ENCODE data around the gene CD247. TPM values are rescaled to one million over a fixed set of nuclear protein-coding genes. Genes with fewer than 3 reads are reported as not detected.

CD247 gene
- total and polyA plus RNA-seq, 2 of the 13 experiments (the other 11 are each of a cell fraction or from before 2014, with no cell fraction given) = 0.20 TPM; not detected in 1

DNA sequence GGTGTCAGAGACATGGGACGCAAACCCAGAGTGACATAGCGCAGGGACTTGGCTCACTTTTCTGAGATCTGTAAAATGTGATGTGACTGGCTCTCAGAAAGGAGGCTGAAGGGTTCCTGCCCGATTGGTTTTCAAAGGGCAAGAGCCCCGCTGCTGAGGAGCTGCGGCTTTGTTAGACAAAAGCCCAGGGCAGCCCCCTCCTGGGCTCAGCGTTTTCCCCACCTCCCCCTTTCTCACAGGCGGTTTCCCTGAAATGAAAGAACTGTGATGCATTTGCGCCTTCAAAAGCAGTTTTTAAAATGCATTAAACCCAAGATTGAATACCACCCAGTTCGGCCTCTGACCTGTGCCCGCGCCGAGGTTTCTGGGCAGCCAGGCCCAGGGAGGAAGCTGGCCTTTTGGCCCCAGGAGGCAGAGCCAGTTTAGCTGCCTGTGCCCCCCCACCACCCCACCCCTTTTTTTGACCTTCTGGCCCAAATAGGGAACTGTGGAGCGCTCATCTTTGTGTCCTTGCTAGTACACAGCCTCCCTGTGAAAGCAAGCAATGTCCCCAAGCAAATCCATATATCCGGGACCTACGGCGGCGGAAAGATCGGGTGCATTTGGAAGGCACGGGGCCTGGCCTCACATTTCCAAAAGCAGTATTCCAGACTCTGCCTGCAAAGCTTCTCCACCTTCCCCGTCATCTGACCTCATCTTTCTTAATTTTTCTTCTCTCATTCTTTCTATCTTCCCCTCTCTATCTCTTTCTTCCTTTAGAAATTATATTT lies 28.6 kb downstream of the CD247 start:
- no TSS peak for BruUV-seq (replicated peaks)
- ATAC-seq (no peak), FAIRE-seq (no peak), DNase-seq (ENCODE audit: low spot score) (no peak)
- Histone ChIP-seq H3K79me2 (ENCODE audit: insufficient read depth, low read length) (no peaks in the 10 kb centered on the region), H3K4me3 (replicated peaks in 1 of 3; ENCODE audit: insufficient read depth in 1 of 3, low read depth in 2 of 3, low read length in 3 of 3) (no peak overlapping the region), H4K20me1 (ENCODE audit: insufficient read depth, low read length) (no peaks in the 10 kb centered on the region), H3K4me1 (ENCODE audit: insufficient read depth, low read length) (no peaks in the 10 kb centered on the region; the same call in 1 of the 2 replicates), H2AFZ (ENCODE audit: low read length) (no peak overlapping the region), H3K9ac (ENCODE audit: insufficient read depth, low read depth, low read length) (no peak overlapping the region), H3K27ac (ENCODE audit: extremely low read length, insufficient read depth, low read length) (no peak overlapping the region), H3K9me3 (ENCODE audit: low read length) (no peaks in the 10 kb centered on the region), H3K36me3 (replicated peaks in 1 of 2; ENCODE audit: control insufficient read depth in 1 of 2, insufficient read depth in 2 of 2, low read length in 2 of 2) (no peaks in the 10 kb centered on the region), H3K27me3 (ENCODE audit: control insufficient read depth in 1 of 2, insufficient read depth in 2 of 2, low read length in 2 of 2) (peaks cover under 1 to 21% of the 10 kb centered on the region in 2 experiments; a peak in 4 of 5 replicates), H3K4me2 (ENCODE audit: low read depth, low read length) (no peak overlapping the region)
- 59% methylated on average over 18 of the region's 20 CpGs for WGBS (ENCODE audit: low lambda C conversion rate)
- intact Hi-C loops (cut with micrococcal nuclease; ENCODE audit: unreplicated experiment) (no loop called here), in situ Hi-C loops (cut with HindIII; ENCODE audit: extremely low pct_ligation_motif_present, low pct_unique_long_range_greater_than_20kb) (no loop called here)
- POLR2A ChIA-PET = no interaction called here
- TF ChIP-seq KDM4B (CRISPR knock-in tag; IDR thresholded peaks at IDR 0.05) (no peak), KDM2A (CRISPR knock-in tag; IDR thresholded peaks at IDR 0.05; ENCODE audit: borderline replicate concordance, low read depth) (no peak), PRPF4 (IDR thresholded peaks at IDR 0.05; ENCODE audit: low read depth, low read length, poor library complexity, severe bottlenecking) (no peak), NFRKB (IDR thresholded peaks at IDR 0.05) (no peak), GPN1 (CRISPR knock-in tag; IDR thresholded peaks at IDR 0.05; ENCODE audit: borderline replicate concordance) (no peak), PHF8 (CRISPR knock-in tag; IDR thresholded peaks at IDR 0.05) (no peak), ZBTB7A (CRISPR knock-in tag; IDR thresholded peaks at IDR 0.05) (no peak)
- CTCF ChIA-PET (ENCODE audit: low intra/inter-chr PET ratio, low total read pairs) = no interaction called here

- Histone ChIP-seq H3K9ac (ENCODE audit: insufficient read depth, low read depth, low read length) (no peak overlapping the region), H3K4me2 (ENCODE audit: low read depth, low read length) (no peak overlapping the region), H3K4me1 (ENCODE audit: insufficient read depth, low read length) (no peaks in the 10 kb centered on the region; the same call in 1 of the 2 replicates), H3K36me3 (replicated peaks in 1 of 2; ENCODE audit: control insufficient read depth in 1 of 2, insufficient read depth in 2 of 2, low read length in 2 of 2) (no peaks in the 10 kb centered on the region), H2AFZ (ENCODE audit: low read length) (no peak overlapping the region), H3K4me3 (replicated peaks in 1 of 3; ENCODE audit: insufficient read depth in 1 of 3, low read depth in 2 of 3, low read length in 3 of 3) (no peak overlapping the region), H3K27ac (ENCODE audit: extremely low read length, insufficient read depth, low read length) (no peak overlapping the region), H3K27me3 (ENCODE audit: control insufficient read depth in 1 of 2, insufficient read depth in 2 of 2, low read length in 2 of 2) (peaks cover 0 to 18% of the 10 kb centered on the region in 2 experiments; a peak in 4 of 5 replicates), H3K9me3 (ENCODE audit: low read length) (no peaks in the 10 kb centered on the region), H4K20me1 (ENCODE audit: insufficient read depth, low read length) (no peaks in the 10 kb centered on the region), H3K79me2 (ENCODE audit: insufficient read depth, low read length) (no peaks in the 10 kb centered on the region)
- in situ Hi-C loops (cut with HindIII; ENCODE audit: extremely low pct_ligation_motif_present, low pct_unique_long_range_greater_than_20kb) = no loop called here
- POLR2A ChIA-PET = no interaction called here
- intact Hi-C loops (cut with micrococcal nuclease; ENCODE audit: unreplicated experiment) = no loop called here
- no TSS peak for BruUV-seq (replicated peaks)
- DNase-seq (ENCODE audit: low spot score) (no peak), ATAC-seq (no peak), FAIRE-seq (no peak)
- CTCF ChIA-PET (ENCODE audit: low intra/inter-chr PET ratio, low total read pairs) = no interaction called here
- WGBS (ENCODE audit: low lambda C conversion rate) = 52% methylated on average over 13 of the region's 14 CpGs
- TF ChIP-seq MLLT10 (CRISPR knock-in tag; IDR thresholded peaks at IDR 0.05) (no peak), PPARG (CRISPR knock-in tag; conservative IDR thresholded peaks at IDR 0.05) (no peak), ZBTB38 (CRISPR knock-in tag; IDR thresholded peaks at IDR 0.05) (no peak), NFIB (CRISPR knock-in tag; IDR thresholded peaks at IDR 0.05; ENCODE audit: borderline replicate concordance) (no peak), ZNF530 (CRISPR knock-in tag; IDR thresholded peaks at IDR 0.05; ENCODE audit: low read depth) (no peak), SIX1 (CRISPR knock-in tag; IDR thresholded peaks at IDR 0.05; ENCODE audit: borderline replicate concordance) (no peak), RARA (CRISPR knock-in tag; IDR thresholded peaks at IDR 0.05) (no peak)
Observed at GRCh38 chr1:167488786-167489185, 29.5 kb downstream of the CD247 start.
